ENCODE results near the gene MAOB.
"Not testable (repeated sequence)": the region's sequence is repeated elsewhere in the genome, so short reads cannot be mapped to it uniquely, and the experiment has no call there.

The MAOB gene

GRCh38 chrX:43882294-43882681, at the start of gene MAOB:
Gene MAOB, minus strand, starts transcription at chrX:43882450. Its CDS starts 151 bp downstream, at chrX:43882299.
- Histone ChIP-seq H3F3A (ENCODE audit: low read depth) (no peaks in the 10 kb centered on the region), H3K36me3 (ENCODE audit: insufficient read depth, low read length) (no peaks in the 10 kb centered on the region), H3K9me2 (replicated peaks; ENCODE audit: low read depth, low read length) (no peaks in the 10 kb centered on the region), H3K4me3 (ENCODE audit: low read length, poor library complexity, severe bottlenecking) (no peak within 1 kb of the TSS), H3K4me1 (ENCODE audit: insufficient read depth, low read length, poor library complexity, severe bottlenecking) (no peaks in the 10 kb centered on the region), H3K9me3 (ENCODE audit: insufficient read depth, low read depth, low read length) (no peaks in the 10 kb centered on the region), H3K4me2 (ENCODE audit: low read depth, low read length, poor library complexity, severe bottlenecking) (no peak within 1 kb of the TSS), H4K20me1 (ENCODE audit: insufficient read depth, low read length, poor library complexity, severe bottlenecking) (no peaks in the 10 kb centered on the region), H3K79me2 (ENCODE audit: insufficient read depth, low read length) (no peaks in the 10 kb centered on the region), H3K9ac (ENCODE audit: low read depth, low read length, poor library complexity, severe bottlenecking) (no peak within 1 kb of the TSS), H2AFZ (ENCODE audit: low read length) (no peak within 1 kb of the TSS), H3K27me3 (ENCODE audit: insufficient read depth, low read length, poor library complexity, severe bottlenecking) (no peaks in the 10 kb centered on the region)
- TF ChIP-seq, protein P1, sequence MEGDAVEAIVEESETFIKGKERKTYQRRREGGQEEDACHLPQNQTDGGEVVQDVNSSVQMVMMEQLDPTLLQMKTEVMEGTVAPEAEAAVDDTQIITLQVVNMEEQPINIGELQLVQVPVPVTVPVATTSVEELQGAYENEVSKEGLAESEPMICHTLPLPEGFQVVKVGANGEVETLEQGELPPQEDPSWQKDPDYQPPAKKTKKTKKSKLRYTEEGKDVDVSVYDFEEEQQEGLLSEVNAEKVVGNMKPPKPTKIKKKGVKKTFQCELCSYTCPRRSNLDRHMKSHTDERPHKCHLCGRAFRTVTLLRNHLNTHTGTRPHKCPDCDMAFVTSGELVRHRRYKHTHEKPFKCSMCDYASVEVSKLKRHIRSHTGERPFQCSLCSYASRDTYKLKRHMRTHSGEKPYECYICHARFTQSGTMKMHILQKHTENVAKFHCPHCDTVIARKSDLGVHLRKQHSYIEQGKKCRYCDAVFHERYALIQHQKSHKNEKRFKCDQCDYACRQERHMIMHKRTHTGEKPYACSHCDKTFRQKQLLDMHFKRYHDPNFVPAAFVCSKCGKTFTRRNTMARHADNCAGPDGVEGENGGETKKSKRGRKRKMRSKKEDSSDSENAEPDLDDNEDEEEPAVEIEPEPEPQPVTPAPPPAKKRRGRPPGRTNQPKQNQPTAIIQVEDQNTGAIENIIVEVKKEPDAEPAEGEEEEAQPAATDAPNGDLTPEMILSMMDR (conservative IDR thresholded peaks at IDR 0.05; ENCODE audit: low read length): no peak
- TF ChIP-seq EZH2phosphoT487 (IDR thresholded peaks at IDR 0.05; ENCODE audit: borderline replicate concordance): no peak

GRCh38 chrX:43922032-43922431, 39.8 kb upstream of the MAOB start:
- not testable (repeated sequence) for H3K4me2 ChIP-seq (ENCODE audit: low read depth, low read length, poor library complexity, severe bottlenecking); H3F3A ChIP-seq (ENCODE audit: low read depth); H3K9ac ChIP-seq (ENCODE audit: low read depth, low read length, poor library complexity, severe bottlenecking); H3K4me1 ChIP-seq (ENCODE audit: insufficient read depth, low read length, poor library complexity, severe bottlenecking); H3K27me3 ChIP-seq (ENCODE audit: insufficient read depth, low read length, poor library complexity, severe bottlenecking); H3K9me3 ChIP-seq (ENCODE audit: insufficient read depth, low read depth, low read length); H2AFZ ChIP-seq (ENCODE audit: low read length); H4K20me1 ChIP-seq (ENCODE audit: insufficient read depth, low read length, poor library complexity, severe bottlenecking); H3K79me2 ChIP-seq (ENCODE audit: insufficient read depth, low read length); H3K9me2 ChIP-seq (replicated peaks; ENCODE audit: low read depth, low read length); H3K4me3 ChIP-seq (ENCODE audit: low read length, poor library complexity, severe bottlenecking); H3K36me3 ChIP-seq (ENCODE audit: insufficient read depth, low read length)

GRCh38 chrX:43910772-43911171, 28.5 kb upstream of the MAOB start:
- H3K36me3 ChIP-seq (ENCODE audit: insufficient read depth, low read length); H3K9ac ChIP-seq (ENCODE audit: low read depth, low read length, poor library complexity, severe bottlenecking); H3K4me3 ChIP-seq (ENCODE audit: low read length, poor library complexity, severe bottlenecking); H3K79me2 ChIP-seq (ENCODE audit: insufficient read depth, low read length); H3K9me2 ChIP-seq (replicated peaks; ENCODE audit: low read depth, low read length); H4K20me1 ChIP-seq (ENCODE audit: insufficient read depth, low read length, poor library complexity, severe bottlenecking); H3K4me2 ChIP-seq (ENCODE audit: low read depth, low read length, poor library complexity, severe bottlenecking); H3F3A ChIP-seq (ENCODE audit: low read depth); H2AFZ ChIP-seq (ENCODE audit: low read length); H3K9me3 ChIP-seq (ENCODE audit: insufficient read depth, low read depth, low read length); H3K27me3 ChIP-seq (ENCODE audit: insufficient read depth, low read length, poor library complexity, severe bottlenecking); H3K4me1 ChIP-seq (ENCODE audit: insufficient read depth, low read length, poor library complexity, severe bottlenecking): not testable (repeated sequence)

DNA sequence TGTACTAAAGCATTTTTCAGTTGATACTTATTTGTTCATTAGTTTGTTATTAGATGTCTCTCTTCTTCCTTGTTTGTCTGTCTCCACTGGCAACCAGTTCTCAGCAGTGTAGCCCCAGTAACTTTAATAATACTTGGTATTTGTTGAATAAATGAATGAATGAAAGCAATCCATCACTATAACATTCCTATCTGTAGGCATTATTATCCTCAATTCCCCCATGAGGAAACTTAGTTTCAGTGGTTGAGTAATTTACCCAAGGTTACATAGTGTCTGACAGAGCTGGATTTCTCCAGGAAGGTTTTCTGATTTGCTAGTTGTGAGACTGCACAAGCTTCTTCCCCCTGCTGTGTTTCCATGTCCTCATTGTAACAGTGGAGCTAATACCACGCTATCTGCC, 27.8 kb upstream of the MAOB start:
- Histone ChIP-seq H3K79me2 (ENCODE audit: insufficient read depth, low read length) (no peaks in the 10 kb centered on the region), H3K36me3 (ENCODE audit: insufficient read depth, low read length) (no peaks in the 10 kb centered on the region), H3K9ac (ENCODE audit: low read depth, low read length, poor library complexity, severe bottlenecking) (no peak overlapping the region), H2AFZ (ENCODE audit: low read length) (no peak overlapping the region), H3K4me2 (ENCODE audit: low read depth, low read length, poor library complexity, severe bottlenecking) (no peak overlapping the region), H3K4me3 (ENCODE audit: low read length, poor library complexity, severe bottlenecking) (no peak overlapping the region), H3K9me3 (ENCODE audit: insufficient read depth, low read depth, low read length) (no peaks in the 10 kb centered on the region), H3K9me2 (replicated peaks; ENCODE audit: low read depth, low read length) (no peaks in the 10 kb centered on the region), H3K27me3 (ENCODE audit: insufficient read depth, low read length, poor library complexity, severe bottlenecking) (no peaks in the 10 kb centered on the region), H4K20me1 (ENCODE audit: insufficient read depth, low read length, poor library complexity, severe bottlenecking) (no peaks in the 10 kb centered on the region), H3F3A (ENCODE audit: low read depth) (no peaks in the 10 kb centered on the region), H3K4me1 (ENCODE audit: insufficient read depth, low read length, poor library complexity, severe bottlenecking) (no peaks in the 10 kb centered on the region)
- TF ChIP-seq, protein P1 (conservative IDR thresholded peaks at IDR 0.05; ENCODE audit: low read length): no peak
- no peak for TF ChIP-seq EZH2phosphoT487 (IDR thresholded peaks at IDR 0.05; ENCODE audit: borderline replicate concordance)

Data from Loucy (cell line).